SH-SY5Y (cell line): ENCODE results near the gene NRG2.
A peak's percentile ranks its signal among the peaks of the same experiment; 100 is the strongest.

Experiments
- GATA2 ChIP-seq: IDR thresholded peaks from 2 replicates; pipeline ENCODE4 v1.6.1; 2011; ENCODE audit warnings: mild to moderate bottlenecking, low read depth, low read length
- GATA3 ChIP-seq: IDR thresholded peaks from 2 replicates; pipeline ENCODE4 v1.6.1; 2011; ENCODE audit warnings: low read depth, mild to moderate bottlenecking, low read length, moderate library complexity

Gene NRG2

GRCh38 chr5:140049713-140050112 is 6.6 kb upstream of the NRG2 start:
- TF ChIP-seq GATA2 (no peak), GATA3 (no peak)

- TF ChIP-seq GATA2: no peak
- TF ChIP-seq GATA3: no peak
Measured at GRCh38 chr5:140049205-140049604, 6.1 kb upstream of the NRG2 start.

DNA sequence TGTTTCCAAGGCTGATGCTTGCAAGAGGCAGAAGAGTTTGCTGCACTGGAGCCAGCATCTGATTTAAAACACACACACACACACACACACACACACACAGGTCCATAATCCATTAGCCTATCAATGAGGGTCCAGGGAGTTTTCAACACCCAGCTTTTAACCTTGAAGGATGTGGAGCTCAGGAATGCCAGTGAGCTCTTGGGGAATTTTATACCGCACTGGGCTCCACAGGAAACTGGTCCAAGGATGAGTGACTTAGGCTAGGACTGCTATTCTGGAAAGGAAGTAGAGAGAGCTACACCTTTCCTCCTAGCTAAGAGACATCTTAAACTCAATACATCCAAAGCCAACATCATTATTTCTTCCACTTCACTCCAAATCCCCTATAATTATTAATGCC is 942 bp upstream of the NRG2 start:
- TF ChIP-seq GATA2 (no peak), GATA3 (no peak)

- no peak; the same call in 1 of the 2 replicates for TF ChIP-seq GATA2
- no peak for TF ChIP-seq GATA3
Measured at GRCh38 chr5:140043508-140043872, 391 bp upstream of the NRG2 start.

GRCh38 chr5:140042393-140042642 is 781 bp downstream of the NRG2 start:
- no peak for TF ChIP-seq GATA3
- TF ChIP-seq GATA2: no peak

- TF ChIP-seq GATA3: no peak
- TF ChIP-seq GATA2: no peak
Measured at GRCh38 chr5:140041492-140042392, 1.4 kb downstream of the NRG2 start.

- TF ChIP-seq GATA2 (no peak), GATA3 (no peak)
Measured at GRCh38 chr5:140041099-140041491, 2.0 kb downstream of the NRG2 start.

DNA sequence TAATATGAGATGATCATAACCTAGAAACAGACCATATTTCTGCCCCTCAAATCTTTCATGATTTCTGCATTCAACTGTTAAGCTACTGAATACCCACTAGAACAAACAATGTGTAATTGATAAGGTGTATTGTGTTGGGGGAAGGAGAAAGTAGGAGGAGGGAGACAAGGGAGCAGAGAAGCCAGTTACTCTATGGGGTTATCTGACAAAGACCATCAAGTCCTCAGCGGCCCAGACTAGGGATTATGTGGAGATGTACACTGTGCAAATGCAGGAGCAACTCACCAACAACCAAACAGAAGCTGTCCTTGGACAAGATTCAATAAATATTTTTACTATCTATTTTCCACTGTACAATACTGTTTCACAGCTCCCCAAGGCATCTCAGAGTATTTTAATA is 2.7 kb downstream of the NRG2 start:
- TF ChIP-seq GATA3: no peak
- TF ChIP-seq GATA2: no peak

DNA sequence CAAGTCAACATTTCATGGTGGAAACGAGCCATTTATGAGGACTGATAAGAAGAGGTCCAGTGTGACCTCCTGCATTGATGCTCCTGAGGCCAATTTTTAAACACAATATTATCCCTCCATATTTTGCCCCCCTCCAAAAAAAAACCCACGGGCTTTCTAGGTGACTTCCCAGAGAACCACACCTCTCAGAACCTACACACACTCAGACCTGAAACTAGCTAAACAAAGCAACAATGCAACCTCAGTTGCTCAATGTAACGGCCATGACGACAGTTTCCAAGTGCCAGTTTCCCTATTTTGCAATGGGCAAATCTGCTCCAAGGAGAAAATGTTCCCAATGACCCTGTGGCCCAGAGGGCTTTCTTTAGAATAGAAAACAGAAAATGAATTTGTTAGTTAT is 3.5 kb downstream of the NRG2 start:
- TF ChIP-seq GATA2 (no peak), GATA3 (no peak)

DNA sequence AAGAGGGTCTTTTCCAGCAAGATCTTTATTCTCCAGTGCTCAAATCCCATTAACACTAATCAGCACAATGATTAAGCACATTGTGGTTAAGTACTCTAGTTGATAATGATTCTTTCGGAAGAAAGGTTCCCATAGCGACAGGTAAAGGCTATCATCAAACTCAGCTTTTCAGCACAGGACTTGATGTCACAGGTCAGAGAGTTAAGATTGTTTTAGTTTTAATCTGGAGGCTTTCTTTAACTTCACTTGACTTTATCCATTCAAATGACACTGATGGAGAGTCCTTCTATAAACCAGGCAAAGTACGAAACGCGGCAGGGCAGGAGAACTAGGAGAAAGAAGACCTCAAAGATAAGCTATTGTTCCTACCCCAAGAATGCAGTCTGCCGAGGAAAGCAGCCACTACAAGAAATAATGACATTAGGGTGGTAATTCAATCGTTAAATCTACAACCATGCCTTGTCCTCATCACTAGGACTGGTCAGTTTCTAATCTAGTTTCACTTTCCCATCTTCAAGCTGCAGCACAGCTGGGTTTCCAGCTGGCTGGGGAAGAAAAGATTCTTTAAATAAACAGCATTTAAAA is 4.6 kb downstream of the NRG2 start:
- TF ChIP-seq GATA2: peak; percentile 27; the same call in 1 of the 2 replicates
- TF ChIP-seq GATA3: no peak

GRCh38 chr5:140037012-140037411 is 6.1 kb downstream of the NRG2 start:
- TF ChIP-seq GATA2 (no peak), GATA3 (no peak)

DNA sequence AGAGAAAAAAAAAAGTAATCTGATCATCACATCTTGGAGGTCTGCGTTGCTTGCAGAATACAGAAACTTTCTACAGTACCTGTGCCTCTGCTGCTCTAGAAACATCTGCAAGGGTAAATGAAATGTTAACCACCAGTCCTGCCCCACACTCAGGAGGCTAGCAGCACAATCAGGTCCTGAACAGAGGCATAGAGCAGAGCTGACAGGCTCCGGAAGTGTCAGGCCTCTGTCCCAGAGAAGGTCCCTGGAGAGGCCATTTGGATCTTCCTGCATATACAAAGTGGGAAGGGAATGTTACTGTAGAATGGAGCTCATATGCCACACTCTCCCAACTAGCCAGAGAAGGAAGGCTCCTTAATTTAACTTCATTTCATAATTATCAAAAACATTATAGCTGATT is 7.2 kb downstream of the NRG2 start:
- TF ChIP-seq GATA3 (no peak), GATA2 (peak; percentile 44; the same call in 1 of the 2 replicates)

DNA sequence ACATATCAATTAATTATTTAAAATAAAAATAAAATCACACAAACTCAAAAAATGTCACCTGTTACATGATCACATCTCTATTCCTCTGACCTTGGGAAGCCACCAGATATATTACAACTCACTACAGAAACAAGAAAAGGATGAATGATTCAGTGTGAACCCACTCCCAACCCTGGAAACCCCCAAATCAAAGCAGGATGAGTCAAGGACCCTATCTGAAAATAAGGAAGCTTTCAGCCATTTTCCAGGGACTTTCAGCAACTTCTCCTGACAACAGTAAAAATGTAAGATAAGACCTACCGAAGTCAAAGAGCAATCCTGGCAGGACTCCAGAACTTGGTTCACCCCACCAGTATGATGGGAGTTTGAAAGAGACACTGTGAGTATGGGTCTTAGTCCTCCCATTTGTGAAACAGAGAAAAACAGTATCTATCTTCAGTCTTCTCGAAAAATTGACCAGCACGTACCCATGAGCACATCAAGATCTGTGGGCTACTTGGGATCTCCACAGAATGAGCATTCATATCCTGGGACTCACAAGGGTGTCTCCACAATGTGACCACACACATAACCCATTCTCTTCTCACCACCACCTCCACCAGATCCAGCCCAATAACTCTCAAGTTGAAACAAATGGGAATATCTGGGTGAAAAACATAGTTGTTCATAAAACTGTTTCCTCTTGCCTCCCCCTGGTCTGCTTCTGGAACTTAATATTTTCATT is 9.9 kb downstream of the NRG2 start:
- TF ChIP-seq GATA2 (no peak), GATA3 (no peak)

DNA sequence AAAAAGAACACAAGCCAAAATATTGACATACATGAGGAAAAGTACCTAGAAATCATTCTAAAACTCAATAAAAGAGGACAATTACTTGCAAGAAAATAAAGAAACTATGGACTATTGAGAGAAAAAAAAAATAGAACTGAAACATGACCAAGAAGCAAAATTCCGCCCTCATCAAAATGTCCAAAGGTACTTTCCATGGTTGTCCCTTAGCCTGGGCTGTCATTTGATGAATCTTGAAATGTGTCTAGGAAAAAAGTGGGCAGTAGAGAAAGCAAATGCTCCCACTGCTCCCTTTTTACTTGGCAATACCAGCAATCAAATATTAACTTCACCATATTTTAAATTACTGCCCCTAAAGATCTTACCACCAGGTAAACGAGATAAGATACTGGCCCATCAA is 10.8 kb downstream of the NRG2 start:
- TF ChIP-seq GATA3 (no peak), GATA2 (no peak)

DNA sequence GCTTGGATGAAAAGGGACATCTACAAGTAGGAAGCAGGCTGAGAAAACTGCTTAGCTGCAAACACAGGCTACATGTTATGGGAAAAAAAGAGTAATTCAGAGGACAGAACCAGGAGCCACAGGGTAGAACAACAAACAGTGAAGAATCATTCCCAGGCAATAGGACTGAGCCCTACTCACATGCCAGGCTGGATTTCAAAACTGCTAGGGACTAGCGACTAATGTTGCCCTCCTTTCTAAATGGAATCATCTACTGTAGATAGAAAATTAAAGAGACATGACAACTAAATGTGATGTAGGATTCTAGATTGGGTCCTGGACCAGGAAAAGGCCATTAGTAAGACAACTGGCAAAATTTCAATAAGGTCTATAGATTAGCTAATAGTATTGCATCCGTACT is 15.3 kb downstream of the NRG2 start:
- no peak for TF ChIP-seq GATA2
- TF ChIP-seq GATA3: no peak

DNA sequence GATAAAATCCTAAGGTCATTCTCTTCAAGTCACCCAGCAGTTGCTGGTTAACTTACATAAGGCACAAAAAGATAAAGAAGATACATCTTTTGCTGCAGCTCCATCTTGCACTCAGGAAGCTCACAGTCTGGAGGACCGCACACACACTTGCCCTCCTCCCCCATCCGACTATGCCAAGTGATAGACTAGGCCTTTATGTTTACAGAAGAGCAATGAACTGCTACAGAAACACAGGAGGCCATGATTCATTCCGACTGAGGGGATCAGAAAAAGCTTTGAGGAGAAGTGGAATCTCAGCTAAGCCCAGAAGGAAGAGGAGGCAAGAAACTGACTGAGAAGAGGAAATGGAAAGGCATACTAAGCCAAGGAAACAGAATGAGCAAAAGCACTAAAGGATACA is 17.4 kb downstream of the NRG2 start:
- no peak for TF ChIP-seq GATA3
- TF ChIP-seq GATA2: no peak
